HG03575 (cell line): Measurements from ENCODE around the gene C1RL.

ENCODE experiments used
- ATAC-seq: cut with Tn5 transposase; IDR thresholded peaks from one replicate; pipeline ENCODE4 v1.9.1; 2021; ENCODE audit not compliant: unreplicated experiment, insufficient number of reproducible peaks, low FRiP score; ENCODE audit errors: extremely low read depth

Gene C1RL, protein sequence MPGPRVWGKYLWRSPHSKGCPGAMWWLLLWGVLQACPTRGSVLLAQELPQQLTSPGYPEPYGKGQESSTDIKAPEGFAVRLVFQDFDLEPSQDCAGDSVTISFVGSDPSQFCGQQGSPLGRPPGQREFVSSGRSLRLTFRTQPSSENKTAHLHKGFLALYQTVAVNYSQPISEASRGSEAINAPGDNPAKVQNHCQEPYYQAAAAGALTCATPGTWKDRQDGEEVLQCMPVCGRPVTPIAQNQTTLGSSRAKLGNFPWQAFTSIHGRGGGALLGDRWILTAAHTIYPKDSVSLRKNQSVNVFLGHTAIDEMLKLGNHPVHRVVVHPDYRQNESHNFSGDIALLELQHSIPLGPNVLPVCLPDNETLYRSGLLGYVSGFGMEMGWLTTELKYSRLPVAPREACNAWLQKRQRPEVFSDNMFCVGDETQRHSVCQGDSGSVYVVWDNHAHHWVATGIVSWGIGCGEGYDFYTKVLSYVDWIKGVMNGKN

DNA sequence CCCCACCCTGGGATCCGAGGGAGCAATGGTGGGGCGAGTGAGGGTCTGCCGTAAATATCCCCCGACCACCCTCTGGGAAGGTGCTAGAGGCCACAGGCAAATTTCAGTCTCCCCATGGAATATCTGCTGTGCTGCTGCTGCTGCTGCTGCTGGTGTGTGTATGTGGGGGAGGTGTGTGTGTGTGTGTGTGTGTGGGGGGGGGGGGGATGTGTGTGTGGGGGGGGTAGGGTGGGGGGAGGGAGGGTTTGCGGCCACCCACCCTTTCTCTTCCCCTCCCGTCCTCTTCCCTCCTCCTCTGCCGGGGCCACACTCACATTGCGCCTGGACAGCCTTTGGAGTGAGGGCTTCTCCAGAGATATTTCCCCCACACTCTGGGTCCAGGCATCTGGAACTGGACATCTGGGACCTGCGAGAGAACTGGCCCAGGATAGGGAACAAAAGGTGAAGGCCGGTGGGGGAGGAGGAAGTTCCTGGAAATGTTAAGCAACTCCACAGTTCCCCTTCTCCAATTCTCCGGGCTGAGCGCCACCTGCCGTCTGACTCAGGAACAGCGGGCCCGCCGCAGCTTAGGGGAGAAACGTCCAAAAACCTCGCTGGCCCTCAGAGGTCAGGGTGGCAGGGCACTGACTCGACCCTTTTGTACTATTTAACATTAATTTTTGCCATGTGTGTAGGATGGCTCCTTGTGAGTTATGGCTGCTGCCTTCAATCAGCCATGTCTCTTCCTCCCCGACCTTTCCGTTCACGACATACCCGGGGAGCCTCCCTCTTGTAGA lies at the start of gene C1RL:
C1RL (minus strand) TSS at position 419 of the 776 bp plus-strand sequence; CDS start at position 385, 34 bp downstream.
- ATAC-seq: no peak

DNA sequence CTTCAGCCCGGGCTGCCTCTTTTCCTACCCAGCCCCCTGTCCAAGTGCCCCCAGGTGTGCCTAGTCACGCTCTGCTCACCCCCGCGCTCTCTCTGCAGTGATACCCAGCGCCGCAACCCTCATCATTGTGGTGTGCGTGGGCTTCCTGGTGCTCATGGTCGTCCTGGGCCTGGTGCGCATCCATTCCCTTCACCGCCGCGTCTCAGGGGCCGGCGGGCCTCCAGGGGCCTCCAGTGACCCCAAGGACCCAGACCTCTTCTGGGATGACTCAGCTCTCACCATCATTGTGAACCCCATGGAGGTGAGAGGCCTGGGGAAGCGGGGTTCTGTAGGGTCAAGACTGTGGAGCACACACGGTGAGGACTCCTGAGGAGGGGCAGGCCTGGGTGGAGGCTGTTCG lies 48.4 kb upstream of the C1RL start:
- no peak for ATAC-seq

- no peak for ATAC-seq
These were observed 47.5 kb upstream of the C1RL start for GRCh38 chr12:7156259-7157197.

DNA sequence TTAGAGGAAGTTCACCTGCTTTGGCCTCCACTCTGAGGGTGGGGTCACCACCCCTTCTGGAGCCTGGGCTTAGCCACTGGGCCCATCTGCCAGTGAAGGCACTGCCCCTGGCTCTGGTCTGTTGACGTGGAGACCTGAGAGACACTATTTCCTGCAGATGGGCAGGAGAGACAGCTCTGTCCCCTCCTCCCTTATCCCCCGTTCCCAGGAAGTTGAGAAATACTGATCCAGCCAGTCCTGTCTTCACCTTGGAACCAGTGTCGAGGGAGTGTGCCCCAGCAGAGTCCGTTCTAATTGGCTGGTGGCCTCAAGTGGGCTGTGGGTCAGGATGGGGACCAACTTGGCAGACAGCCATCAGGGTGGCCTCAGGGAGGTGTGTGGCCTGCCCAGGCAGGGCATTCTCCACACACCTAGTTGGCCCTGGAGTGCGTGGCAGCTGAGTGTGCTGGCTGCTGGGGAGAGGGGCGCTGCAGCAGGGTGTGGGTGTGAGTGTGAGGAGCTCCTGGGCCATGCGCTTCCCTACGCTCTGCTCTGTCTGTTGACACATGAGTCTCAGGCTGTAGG lies 46.5 kb upstream of the C1RL start:
- no peak for ATAC-seq

GRCh38 chr12:7154901-7155470 lies 46.0 kb upstream of the C1RL start:
- no peak for ATAC-seq

GRCh38 chr12:7154042-7154441 lies 45.0 kb upstream of the C1RL start:
- no peak for ATAC-seq

- ATAC-seq: no peak
These were observed 43.8 kb upstream of the C1RL start for GRCh38 chr12:7152818-7153217.

DNA sequence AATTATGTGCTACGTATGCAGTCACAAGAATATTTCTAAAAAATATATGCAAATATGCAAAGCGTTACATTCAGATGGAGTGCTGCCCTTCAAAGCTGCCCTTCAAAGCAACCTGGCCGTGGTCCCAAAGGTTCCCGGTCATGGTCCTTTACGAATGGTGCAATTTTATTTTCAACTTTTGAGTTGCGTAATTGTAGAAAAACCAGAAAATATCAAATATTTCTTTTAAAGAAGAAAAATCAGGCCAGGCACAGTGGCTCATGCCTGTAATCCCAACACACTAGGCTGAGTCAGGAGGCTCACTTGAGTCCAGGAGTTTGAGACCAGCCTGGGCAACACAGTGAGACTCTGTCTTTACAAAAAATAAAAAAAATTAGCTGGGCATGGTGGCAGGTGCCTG lies 42.5 kb upstream of the C1RL start:
- no peak for ATAC-seq

DNA sequence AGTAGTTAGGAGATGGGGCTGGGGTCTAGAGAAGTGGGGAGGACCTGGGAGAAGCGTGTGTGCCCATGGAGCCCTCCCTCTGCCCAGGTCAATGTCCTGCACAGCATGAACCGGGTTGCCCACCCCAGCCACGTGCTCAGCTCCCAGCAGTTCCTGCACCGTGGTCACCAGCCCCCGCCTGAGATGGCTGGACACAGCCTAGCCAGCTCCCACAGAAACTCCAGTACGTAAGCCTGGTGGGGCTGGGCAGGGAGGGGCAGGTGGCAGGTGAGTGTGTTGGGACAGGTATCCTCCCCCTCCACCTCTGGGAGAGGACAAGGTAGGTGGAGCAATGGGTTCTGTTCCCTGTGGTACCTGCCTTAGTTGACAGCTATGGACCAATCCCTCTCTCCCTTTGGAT lies 41.8 kb upstream of the C1RL start:
- no peak for ATAC-seq

- no peak for ATAC-seq
These were observed 41.3 kb upstream of the C1RL start for GRCh38 chr12:7150356-7150755.

DNA sequence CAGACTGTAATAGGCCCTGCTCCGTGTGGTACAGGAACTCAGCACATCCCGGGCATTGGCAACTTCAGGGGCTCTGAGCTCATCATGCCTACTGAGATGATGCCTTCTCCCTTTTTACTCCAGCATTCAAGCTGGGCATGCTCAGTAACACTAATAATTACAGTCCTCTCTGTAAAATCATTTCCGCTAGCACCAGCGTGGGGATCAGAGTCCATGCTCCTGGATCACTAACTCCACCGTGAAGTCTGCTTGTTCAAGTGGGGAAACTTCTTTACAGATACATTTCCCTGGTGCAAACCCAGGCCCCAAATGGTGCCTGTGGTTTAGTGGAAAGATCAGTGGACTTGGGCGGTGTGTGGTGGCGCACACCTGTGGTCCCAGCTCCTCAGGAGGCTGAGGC lies 37.9 kb upstream of the C1RL start:
- ATAC-seq: no peak

DNA sequence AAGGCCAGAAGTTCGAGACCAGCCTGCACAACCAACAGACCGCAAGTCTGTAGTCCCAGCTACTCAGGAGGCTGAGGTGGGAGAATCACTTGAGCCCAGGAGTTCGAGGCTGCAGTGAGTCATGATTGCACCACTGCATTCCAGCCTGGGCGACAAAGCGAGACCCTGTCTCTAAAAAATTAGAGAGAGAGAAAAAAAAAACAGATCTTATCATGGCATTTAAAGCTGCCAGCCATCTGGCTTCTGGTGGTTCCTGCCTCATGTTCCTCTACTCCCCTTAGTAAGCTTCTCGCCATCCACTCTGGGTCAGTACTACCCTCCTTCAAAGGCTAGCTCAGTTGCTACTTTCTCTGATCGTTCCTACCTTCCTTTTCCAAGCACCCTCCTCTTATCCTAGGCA lies 37.2 kb upstream of the C1RL start:
- ATAC-seq: no peak

- ATAC-seq: no peak
These were observed 36.7 kb upstream of the C1RL start for GRCh38 chr12:7145671-7146070.

DNA sequence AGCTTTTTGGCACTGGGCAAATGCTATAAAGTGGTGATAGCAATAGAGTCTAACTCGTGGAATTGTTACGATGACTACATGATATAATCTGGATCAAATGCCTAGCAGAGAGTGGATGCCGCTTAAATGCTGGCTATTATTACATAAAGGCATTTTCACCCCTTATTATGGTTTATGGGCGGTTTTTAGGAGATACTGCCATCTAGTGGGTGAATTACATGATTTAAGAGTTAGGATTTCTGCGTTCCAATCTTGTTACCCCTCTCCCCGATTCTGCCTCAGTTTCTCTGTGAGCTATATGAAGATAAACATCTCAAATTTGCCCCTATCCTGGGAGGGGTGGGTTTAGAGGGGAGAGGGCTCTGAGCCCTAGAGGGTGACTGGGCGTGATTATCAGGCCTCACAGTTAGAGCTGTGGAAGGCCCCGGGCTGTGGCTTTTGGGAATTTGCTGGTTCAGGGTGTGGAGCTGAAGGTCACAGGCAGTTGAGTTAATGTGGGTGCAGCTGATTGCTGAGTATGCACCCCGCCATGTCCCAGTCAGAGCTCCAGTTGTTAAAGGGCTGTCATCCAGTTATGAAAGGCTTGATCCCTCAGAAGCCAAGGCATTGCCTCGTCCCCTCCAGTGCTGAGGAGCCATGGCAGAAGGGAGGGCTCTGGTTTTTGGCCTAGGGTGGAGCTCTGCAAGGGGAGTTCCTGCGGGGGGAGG lies 35.6 kb upstream of the C1RL start:
- ATAC-seq: no peak

GRCh38 chr12:7143564-7143963 lies 34.5 kb upstream of the C1RL start:
- no peak for ATAC-seq

- ATAC-seq: no peak
These were observed 33.9 kb upstream of the C1RL start for GRCh38 chr12:7142809-7143465.

DNA sequence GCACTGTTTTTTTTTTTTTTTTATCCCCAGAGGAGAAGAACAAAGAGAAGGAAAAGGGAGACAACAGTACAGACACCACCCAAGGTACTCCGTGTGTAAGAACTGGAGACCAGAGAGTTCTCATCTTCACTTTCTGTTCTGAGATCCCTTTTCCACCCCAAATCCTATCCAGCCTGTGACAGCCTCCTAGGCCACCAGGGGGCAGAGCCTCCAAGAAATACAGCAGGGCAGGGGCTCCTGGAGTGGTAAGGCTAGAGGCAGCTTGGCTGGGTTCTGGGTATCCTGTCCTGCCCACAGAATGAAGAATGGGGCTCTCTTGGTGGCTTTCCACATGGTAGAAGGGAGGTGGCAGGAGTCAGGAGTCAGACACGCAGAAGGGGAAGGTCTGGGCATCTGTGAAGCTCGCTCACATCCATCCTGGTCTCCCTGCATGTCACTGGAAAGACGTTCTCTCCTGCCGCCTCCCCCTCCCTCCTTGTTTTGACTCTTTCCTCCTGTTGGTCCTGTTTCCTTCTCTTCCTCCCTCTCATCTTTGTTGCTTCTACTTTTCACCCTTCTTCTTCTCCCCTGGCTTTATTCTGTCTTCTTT lies 33.1 kb upstream of the C1RL start:
- no peak for ATAC-seq
